Renal pelvis (tissue), 3 donors: ENCODE data around the gene TRIM38. TPM values are rescaled to one million over a fixed set of nuclear protein-coding genes. Genes with fewer than 3 reads are reported as not detected.

ENCODE experiments used
- polyA plus RNA-seq, 3 donors: library from polyadenylated mRNA; unstranded; fragments of 120-200 nt; gene quantifications; one replicate each; pipeline ENCODE4 v1.2.1, GENCODE V29; 2013; ENCODE audit not compliant: insufficient read length in 3 of 3

The TRIM38 gene
- polyA plus RNA-seq, 3 donors = 9.2 to 16.7 (median 11.9) TPM

Other genes with a start within 250 kb of the TRIM38 start
- 1 to 10 TPM; 1.4 to 2.7 (median 2.2) TPM for gene SLC17A4, start 208.1 kb upstream of the TRIM38 start, polyA plus RNA-seq
- 10 to 100 TPM; 24.6 to 36.0 (median 32.8) TPM for gene SLC17A1, start 130.8 kb upstream of the TRIM38 start, polyA plus RNA-seq
- 1 to 10 TPM in 1 of 3 donors, under 1 TPM in 2; 0.47 to 1.2 (median 0.95) TPM for gene SLC17A3, start 88.6 kb upstream of the TRIM38 start, polyA plus RNA-seq
- gene SLC17A2, start 32.1 kb upstream of the TRIM38 start, polyA plus RNA-seq = 1 to 10 TPM in 1 of 3 donors, under 1 TPM in 2; 0.43 to 1.0 (median 0.74) TPM
- gene HFE, start 124.6 kb downstream of the TRIM38 start, polyA plus RNA-seq = 1 to 10 TPM; 5.4 to 9.4 (median 6.3) TPM